ENCODE data around the gene BTBD17.

The BTBD17 gene

GRCh38 chr17:74389084-74389753, 27.6 kb upstream of the BTBD17 start:
- no peak for DNase-seq (ENCODE audit: low read depth in 1 of 2, low spot score in 1 of 2)

GRCh38 chr17:74387365-74388218, 25.9 kb upstream of the BTBD17 start:
- no peak for DNase-seq (ENCODE audit: low read depth in 1 of 2, low spot score in 1 of 2)

- DNase-seq (ENCODE audit: low read depth in 1 of 2, low spot score in 1 of 2) = no peak
Observed at GRCh38 chr17:74386386-74386785, 24.7 kb upstream of the BTBD17 start.

- DNase-seq (ENCODE audit: low read depth in 1 of 2, low spot score in 1 of 2) = no peak
Observed at GRCh38 chr17:74385201-74385600, 23.5 kb upstream of the BTBD17 start.

- no peak for DNase-seq (ENCODE audit: low read depth in 1 of 2, low spot score in 1 of 2)
Observed at GRCh38 chr17:74383141-74383540, 21.5 kb upstream of the BTBD17 start.

- no peak for DNase-seq (ENCODE audit: low read depth in 1 of 2, low spot score in 1 of 2)
Observed at GRCh38 chr17:74380959-74381808, 19.5 kb upstream of the BTBD17 start.

GRCh38 chr17:74380086-74380958, 18.7 kb upstream of the BTBD17 start:
- no peak for DNase-seq (ENCODE audit: low read depth in 1 of 2, low spot score in 1 of 2)

- peak; percentile 84 to 93 for DNase-seq (ENCODE audit: low read depth in 1 of 2, low spot score in 1 of 2)
Observed at GRCh38 chr17:74379495-74380085, 17.9 kb upstream of the BTBD17 start.

- no peak for DNase-seq (ENCODE audit: low read depth in 1 of 2, low spot score in 1 of 2)
Observed at GRCh38 chr17:74374858-74375257, 13.2 kb upstream of the BTBD17 start.

GRCh38 chr17:74373838-74374606, 12.4 kb upstream of the BTBD17 start:
- no peak for DNase-seq (ENCODE audit: low read depth in 1 of 2, low spot score in 1 of 2)

- no peak for DNase-seq (ENCODE audit: low read depth in 1 of 2, low spot score in 1 of 2)
Observed at GRCh38 chr17:74372426-74372825, 10.8 kb upstream of the BTBD17 start.

GRCh38 chr17:74371653-74372147, 10.0 kb upstream of the BTBD17 start:
- DNase-seq (ENCODE audit: low read depth in 1 of 2, low spot score in 1 of 2) = no peak

GRCh38 chr17:74369665-74370490, 8.2 kb upstream of the BTBD17 start:
- no peak for DNase-seq (ENCODE audit: low read depth in 1 of 2, low spot score in 1 of 2)

GRCh38 chr17:74369221-74369620, 7.6 kb upstream of the BTBD17 start:
- peak; percentile 35 to 44 for DNase-seq (ENCODE audit: low read depth in 1 of 2, low spot score in 1 of 2)

- peak; percentile 60 to 64 for DNase-seq (ENCODE audit: low read depth in 1 of 2, low spot score in 1 of 2)
Observed at GRCh38 chr17:74368341-74369081, 6.8 kb upstream of the BTBD17 start.

- no peak for DNase-seq (ENCODE audit: low read depth in 1 of 2, low spot score in 1 of 2)
Observed at GRCh38 chr17:74367206-74367605, 5.5 kb upstream of the BTBD17 start, which contains the start of gene GPR142. Gene GPR142, plus strand, starts transcription at chr17:74367506. Its CDS starts 2,035 bp downstream, at chr17:74369541.

GRCh38 chr17:74362810-74363498, 1.3 kb upstream of the BTBD17 start:
- no peak for DNase-seq (ENCODE audit: low read depth in 1 of 2, low spot score in 1 of 2)
